RWPE2 (cell line): ENCODE results near the gene PANK3.

ENCODE experiments used
- ATAC-seq: fragments of 200-7000 bp; cut with Tn5 transposase; 3 replicates; pipeline ENCODE4 v1.9.1; 2021; ENCODE audit warnings: low read depth
- DNase-seq: peaks from one replicate; pipeline ENCODE4 v3.0.0-alpha.2; 2020; ENCODE audit warnings: low spot score
- H3K27ac ChIP-seq: fragments of 450-650 bp; 2 replicates; pipeline ENCODE4 v1.5.1; 2017; ENCODE audit warnings: mild to moderate bottlenecking; ENCODE audit not compliant: poor library complexity, severe bottlenecking
- H3K27me3 ChIP-seq: fragments of 250-450 bp; sonication (Bioruptor Pico); 2 replicates; pipeline ENCODE4 v1.5.1; 2021; ENCODE audit warnings: mild to moderate bottlenecking, moderate library complexity; ENCODE audit not compliant: insufficient read depth, poor library complexity, severe bottlenecking
- H3K36me3 ChIP-seq: fragments of 250-450 bp; sonication (Bioruptor Pico); 2 replicates; pipeline ENCODE4 v1.5.1; 2020; ENCODE audit warnings: low read depth, mild to moderate bottlenecking, moderate library complexity
- H3K4me1 ChIP-seq: fragments of 250-450 bp; sonication (Bioruptor Pico); 2 replicates; pipeline ENCODE4 v1.5.1; 2021; ENCODE audit warnings: mild to moderate bottlenecking, moderate library complexity; ENCODE audit not compliant: insufficient read depth, poor library complexity, severe bottlenecking
- H3K4me3 ChIP-seq: fragments of 250-450 bp; sonication (Bioruptor Pico); 2 replicates; pipeline ENCODE4 v1.5.1; 2021; ENCODE audit warnings: mild to moderate bottlenecking, moderate library complexity; ENCODE audit not compliant: severe bottlenecking
- H3K9me3 ChIP-seq: fragments of 250-450 bp; sonication (Bioruptor Pico); 2 replicates; pipeline ENCODE4 v1.5.1; 2021; ENCODE audit warnings: mild to moderate bottlenecking, moderate library complexity; ENCODE audit not compliant: severe bottlenecking
- CTCF ChIP-seq: fragments of 450-650 bp; IDR thresholded peaks from one replicate; pipeline ENCODE4 v1.5.1; 2017; ENCODE audit warnings: mild to moderate bottlenecking, moderate library complexity; ENCODE audit not compliant: poor library complexity, severe bottlenecking

The PANK3 gene

GRCh38 chr5:168578538-168579487 lies at the start of gene PANK3:
PANK3 (minus strand) TSS chr5:168579368; CDS start chr5:168579283, 85 bp downstream.
- Histone ChIP-seq H3K9me3 (no peaks in the 10 kb centered on the region), H3K27me3 (no peaks in the 10 kb centered on the region), H3K4me3 (peak within 1 kb of the TSS; percentile 68), H3K27ac (peak within 1 kb of the TSS; percentile 88), H3K4me1 (peaks cover 27% of the 10 kb centered on the region), H3K36me3 (peaks cover 45% of the 10 kb centered on the region)
- DNase-seq: peak; percentile 82
- peak; percentile 70 for ATAC-seq
- peak; percentile 22 for TF ChIP-seq CTCF

DNA sequence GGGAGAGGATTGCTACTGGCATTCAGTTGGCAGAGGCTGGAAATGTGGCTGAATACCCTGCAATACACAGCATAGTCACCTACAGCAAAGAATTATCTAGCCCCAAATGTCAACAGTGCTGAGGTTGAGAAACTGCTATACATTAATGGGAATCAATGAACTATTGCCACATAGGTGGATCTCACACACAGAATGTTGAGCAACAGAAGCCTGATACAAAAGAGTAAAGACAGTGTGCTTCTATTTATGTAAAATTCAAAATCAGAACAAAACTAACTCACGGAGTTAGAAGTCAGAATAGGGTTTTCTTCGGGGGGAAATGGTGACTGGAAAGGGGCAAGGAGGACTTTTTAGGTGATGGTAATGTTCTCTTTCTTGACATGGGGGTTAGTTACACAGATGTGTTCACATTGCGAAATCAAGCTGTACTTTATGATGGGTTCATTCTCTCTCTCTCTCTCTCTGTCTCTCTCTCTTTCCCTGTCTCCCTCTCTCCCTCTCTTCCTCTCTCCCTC lies 45.7 kb upstream of the PANK3 start:
- Histone ChIP-seq H3K36me3 (no peaks in the 10 kb centered on the region), H3K27me3 (no peaks in the 10 kb centered on the region), H3K4me1 (peaks cover 10% of the 10 kb centered on the region), H3K9me3 (no peaks in the 10 kb centered on the region), H3K27ac (no peak overlapping the region), H3K4me3 (no peak overlapping the region)
- TF ChIP-seq CTCF: no peak
- peak; percentile 93 for ATAC-seq
- DNase-seq: no peak

GRCh38 chr5:168620807-168621206 lies 41.6 kb upstream of the PANK3 start:
- no peaks in the 10 kb centered on the region for H3K9me3 ChIP-seq
- no peak for ATAC-seq
- H3K36me3 ChIP-seq: no peaks in the 10 kb centered on the region
- H3K4me1 ChIP-seq: peaks cover 10% of the 10 kb centered on the region
- no peak for TF ChIP-seq CTCF
- H3K4me3 ChIP-seq: no peak overlapping the region
- no peaks in the 10 kb centered on the region for H3K27me3 ChIP-seq
- H3K27ac ChIP-seq: no peak overlapping the region
- DNase-seq: no peak

DNA sequence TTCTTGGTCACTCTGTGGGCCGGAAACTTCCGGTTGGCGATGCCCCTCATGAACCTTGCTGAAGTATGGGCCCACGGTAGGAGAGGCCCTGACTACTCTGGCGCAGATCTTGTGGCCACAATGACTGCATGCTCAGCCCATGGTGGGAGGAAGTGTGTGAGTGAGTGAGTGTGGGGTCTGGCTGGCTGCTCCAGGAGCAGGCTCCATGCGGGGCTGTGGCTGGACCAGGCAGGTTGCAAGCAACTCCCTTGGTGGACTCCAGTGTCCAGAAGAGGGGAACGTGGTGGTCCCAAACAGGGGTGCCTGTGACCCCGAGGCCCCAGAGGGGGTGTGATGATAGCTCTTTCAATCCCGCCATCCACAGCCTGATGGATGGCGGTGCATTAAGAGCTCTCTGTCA lies 35.5 kb upstream of the PANK3 start:
- no peaks in the 10 kb centered on the region for H3K4me1 ChIP-seq
- no peaks in the 10 kb centered on the region for H3K9me3 ChIP-seq
- no peak for TF ChIP-seq CTCF
- H3K4me3 ChIP-seq: no peak overlapping the region
- no peaks in the 10 kb centered on the region for H3K27me3 ChIP-seq
- ATAC-seq (no peak), DNase-seq (no peak)
- H3K36me3 ChIP-seq: no peaks in the 10 kb centered on the region
- H3K27ac ChIP-seq: no peak overlapping the region

GRCh38 chr5:168613996-168614395 lies 34.8 kb upstream of the PANK3 start:
- ATAC-seq: no peak
- H3K27me3 ChIP-seq: no peaks in the 10 kb centered on the region
- no peak for DNase-seq
- H3K36me3 ChIP-seq: no peaks in the 10 kb centered on the region
- no peak overlapping the region for H3K4me3 ChIP-seq
- no peaks in the 10 kb centered on the region for H3K4me1 ChIP-seq
- no peak for TF ChIP-seq CTCF
- H3K9me3 ChIP-seq: no peaks in the 10 kb centered on the region
- H3K27ac ChIP-seq: no peak overlapping the region
